Posterior vena cava (tissue), 2 donors: ENCODE results near the gene TM7SF3. TPM values are rescaled to one million over a fixed set of nuclear protein-coding genes. Genes with fewer than 3 reads are reported as not detected.
"Not testable (repeated sequence)": the region's sequence is repeated elsewhere in the genome, so short reads cannot be mapped to it uniquely, and the experiment has no call there.

Source experiments
- DNase-seq: peaks from one replicate; pipeline ENCODE4 v3.0.0-alpha.2; 2020; ENCODE audit warnings: low spot score
- intact Hi-C, 2 donors: fragments of 100-400 bp; cut with DNase I; formaldehyde crosslinking; loops; one replicate each; pipeline versions ENCODE4 v1.14.1 to v1.14.2; 2022 to 2023
- total RNA-seq, 2 donors: library from RNA; stranded (reverse); fragmentation: NEBNext Ultra II Directional; extraction: Animal tissue kit (Norgen Biotek cat#: 25700); gene quantifications; one replicate each; pipeline ENCODE4 v1.2.1, GENCODE V29; 2021
- donor health status: DM: yes; HTN: yes; CAD: no.
- donor health status: DM: yes; HTN: yes; CAD: no.

TM7SF3 gene
- total RNA-seq, 2 donors from 2014 or later: 33.4 to 43.5 TPM

DNA sequence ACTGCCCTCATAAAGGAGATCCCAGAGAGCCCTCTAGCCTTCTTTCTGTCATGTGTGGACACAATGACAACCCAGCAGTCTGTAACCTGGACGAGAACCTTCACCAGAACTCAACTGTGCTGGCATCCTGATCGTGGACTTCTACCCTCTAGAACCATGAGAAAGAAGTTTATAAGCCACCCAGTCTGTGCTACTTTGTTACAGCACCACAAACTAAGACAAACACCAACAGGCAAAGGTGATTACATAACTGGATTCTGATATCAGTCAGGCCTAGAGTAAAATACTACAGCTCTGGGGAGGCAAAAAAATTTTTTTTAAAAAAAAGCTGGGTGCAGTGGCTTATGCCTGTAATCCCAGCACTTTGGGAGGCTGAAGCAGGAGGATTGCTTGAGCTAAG, 18.5 kb downstream of the TM7SF3 start:
- intact Hi-C loops: no loop called here
- DNase-seq: no peak

DNA sequence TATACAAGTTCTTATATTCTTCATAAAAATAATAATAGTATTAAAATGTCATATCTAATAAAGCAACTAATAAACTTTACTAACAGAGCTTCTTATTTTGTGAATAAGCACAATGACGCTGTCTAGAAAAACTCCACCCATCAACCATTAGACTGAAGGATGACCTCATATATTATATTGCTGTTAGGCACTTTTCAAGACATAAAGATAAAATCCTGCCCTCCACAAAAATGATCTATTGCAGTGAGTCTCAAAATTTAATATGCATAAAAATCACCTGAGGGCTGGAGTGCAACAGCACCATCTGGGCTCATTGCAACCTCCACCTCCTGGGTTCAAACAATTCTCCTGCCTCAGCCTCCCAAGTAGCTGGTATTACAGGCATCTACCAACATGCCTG, 20.1 kb downstream of the TM7SF3 start:
- intact Hi-C loops: no loop called here
- no peak for DNase-seq

DNA sequence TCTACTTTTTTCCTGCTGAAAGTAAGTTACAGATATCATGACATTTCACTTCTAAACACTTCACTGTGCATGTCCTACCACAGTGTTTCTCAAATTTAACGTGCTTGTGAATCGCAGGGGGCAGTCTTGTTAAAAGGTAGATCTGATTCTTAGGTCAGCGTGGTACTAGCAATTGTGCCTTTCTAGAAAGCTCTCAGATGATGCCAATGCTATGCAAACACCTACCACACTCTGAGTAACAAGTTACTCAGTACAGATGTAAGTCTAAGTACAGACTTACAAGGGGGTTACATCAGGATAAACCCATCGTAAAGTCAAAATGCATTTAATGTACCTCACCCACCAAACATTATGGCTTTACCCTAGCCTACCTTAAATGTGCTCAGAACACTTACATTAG, 22.4 kb downstream of the TM7SF3 start:
- intact Hi-C loops: no loop called here
- no peak for DNase-seq

DNA sequence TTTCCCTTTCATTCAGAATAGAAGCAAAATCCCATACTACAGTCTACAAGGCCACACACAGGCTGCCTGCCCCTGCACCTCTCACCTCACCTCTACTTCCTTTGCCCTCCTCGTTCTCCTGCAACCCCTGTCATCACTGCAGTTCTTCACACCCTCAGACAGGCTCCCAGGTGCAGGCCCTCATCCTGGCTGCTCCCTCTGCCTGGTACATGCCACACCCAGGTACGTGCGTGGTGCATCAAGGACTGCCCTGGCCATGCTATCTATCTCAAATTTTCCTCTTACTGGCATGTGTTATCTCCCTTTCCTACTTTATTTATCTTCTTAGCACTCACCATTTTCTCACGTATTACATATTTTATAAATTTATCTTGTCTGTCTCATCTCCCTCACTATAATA, 24.3 kb downstream of the TM7SF3 start:
- DNase-seq: no peak
- intact Hi-C loops: no loop called here

DNA sequence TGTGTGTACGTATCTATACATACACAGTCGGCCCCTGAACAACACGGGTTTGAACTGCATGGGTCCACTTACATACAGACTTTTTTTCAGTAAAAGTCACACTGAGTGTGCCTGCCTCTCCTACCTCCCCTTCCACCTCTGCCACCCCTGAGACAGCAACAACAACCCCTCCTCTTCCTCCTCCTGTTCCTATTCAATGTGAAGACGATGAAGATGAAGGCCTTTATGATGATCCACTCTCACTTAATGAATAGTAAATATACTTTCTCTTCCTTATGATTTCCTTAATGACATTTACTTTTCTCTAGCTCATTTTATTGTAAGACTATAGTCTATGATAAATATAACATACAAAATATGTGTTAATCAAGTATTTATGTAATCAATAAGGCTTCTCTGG, 25.5 kb downstream of the TM7SF3 start:
- no peak for DNase-seq
- intact Hi-C loops: no loop called here

DNA sequence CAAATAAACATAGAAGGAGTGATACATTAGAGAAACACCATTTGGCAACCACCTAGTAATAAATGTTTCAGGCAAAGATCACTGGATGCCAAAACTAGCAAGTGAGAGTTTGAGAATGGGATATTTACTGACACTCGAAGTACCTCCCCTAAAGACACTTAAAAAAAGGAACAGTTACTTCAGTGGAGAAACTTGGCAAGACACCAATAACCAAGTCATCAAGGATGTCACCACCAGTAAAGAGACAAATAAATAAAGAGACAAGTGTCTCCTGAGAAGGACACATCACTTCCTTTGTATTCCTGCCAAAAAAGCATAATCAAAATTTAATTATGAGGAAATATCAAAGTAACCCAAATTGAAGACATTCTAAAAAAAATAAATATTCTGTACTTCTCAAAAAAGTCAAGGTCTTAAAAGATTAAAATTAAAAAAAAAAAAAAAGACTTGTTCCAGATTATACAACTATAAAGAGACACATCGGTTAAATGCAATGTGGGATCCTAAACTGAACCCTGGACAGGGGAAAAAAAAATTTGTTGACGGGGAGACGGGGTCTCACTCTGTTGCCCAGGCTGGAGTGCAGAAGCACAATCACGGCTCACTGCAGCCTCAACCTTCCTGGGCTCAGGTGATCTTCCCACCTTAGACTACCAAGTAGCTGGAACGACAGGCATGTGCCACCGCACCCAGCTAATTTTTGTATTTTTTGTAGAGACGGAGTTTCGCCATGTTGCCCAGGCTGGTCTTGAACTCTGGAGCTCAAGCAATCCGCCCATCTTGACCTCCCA, 26.4 kb downstream of the TM7SF3 start:
- intact Hi-C loops: no loop called here
- no peak for DNase-seq

DNA sequence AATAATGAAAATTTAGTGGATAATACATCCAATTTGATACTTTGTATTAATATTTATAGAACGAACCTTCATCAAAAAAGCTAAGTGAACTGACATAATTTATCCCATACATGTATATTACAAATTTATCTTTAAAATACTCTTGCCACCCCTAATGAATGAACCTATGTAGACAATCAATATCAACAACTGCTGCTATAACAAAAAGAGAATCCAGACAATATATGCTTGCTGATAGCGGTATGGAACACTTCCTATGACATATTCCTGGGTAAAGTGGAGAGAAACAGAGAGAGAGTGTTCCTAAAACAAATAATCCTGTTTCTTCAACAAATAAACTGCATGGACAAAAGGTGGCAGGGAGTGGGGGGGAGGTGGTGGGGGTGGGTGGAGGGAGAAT, 31.3 kb downstream of the TM7SF3 start:
- no peak for DNase-seq
- intact Hi-C loops: no loop called here

DNA sequence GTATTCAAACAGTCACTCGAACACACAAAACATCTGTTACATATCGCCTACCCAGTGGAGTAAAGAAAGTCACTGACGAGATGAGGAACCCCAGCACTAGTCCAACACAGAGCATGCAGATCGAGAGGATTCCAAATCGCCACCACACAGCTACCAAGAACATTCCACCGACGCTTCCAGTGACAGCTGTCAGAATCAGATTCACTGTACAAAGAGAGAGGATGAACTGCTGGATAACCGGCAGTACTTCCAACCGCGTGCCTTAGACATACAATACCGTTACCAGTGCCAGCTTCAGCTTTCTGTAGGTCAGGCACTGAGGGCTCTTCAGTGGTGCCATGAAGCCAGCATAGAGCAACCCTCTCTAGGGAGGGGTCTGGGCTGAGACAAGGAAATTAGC, 34.5 kb downstream of the TM7SF3 start:
- DNase-seq: no peak

DNA sequence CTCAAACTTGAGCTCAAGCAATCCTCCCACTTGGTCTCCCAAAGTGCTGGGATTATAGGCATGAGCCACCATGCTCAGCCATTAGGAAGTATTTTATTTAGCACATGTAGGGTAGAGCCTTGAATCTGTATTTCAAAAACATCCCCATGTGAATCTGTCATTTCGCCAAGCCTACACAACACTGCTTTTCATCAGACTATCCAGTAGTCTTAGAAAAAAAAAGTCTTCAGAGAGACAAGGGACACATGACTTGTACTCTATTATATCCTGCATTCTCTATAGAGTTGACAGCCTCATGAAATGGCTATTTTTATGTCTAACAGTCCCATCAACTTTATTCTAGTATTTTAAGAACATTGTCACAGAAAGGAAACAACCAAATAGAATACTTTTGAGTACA, 35.4 kb downstream of the TM7SF3 start:
- no peak for DNase-seq
- intact Hi-C loops: loop anchor here in 1 of 2 donors (5.0 kb wide), 1 partner anchor 76 kb away; no protein-coding TSS in a partner anchor

More for the DNA sequence above, 34.5 kb downstream of the TM7SF3 start:
- intact Hi-C loops: loop anchor here in 1 of 2 donors (5.0 kb wide), 1 partner anchor 77 kb away; no protein-coding TSS in a partner anchor

DNA sequence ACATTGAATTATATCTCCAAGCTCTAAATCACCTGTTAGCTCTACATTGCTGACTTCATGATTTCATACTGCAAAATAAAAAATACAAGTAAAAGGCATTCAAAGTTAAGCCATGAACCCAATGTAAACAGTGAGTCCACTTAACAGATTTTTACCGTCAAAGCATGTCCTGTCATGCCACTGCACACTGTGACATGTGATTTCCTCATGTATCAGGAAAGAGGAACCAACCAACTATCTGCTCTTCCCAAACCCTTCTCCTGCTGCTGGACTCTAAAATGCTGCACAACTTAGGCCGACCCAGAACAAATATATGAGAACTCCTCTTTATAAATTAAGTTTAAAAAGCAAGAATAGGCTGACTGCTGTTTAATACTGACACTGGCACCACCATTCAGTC, 37.5 kb downstream of the TM7SF3 start:
- no peak for DNase-seq
- intact Hi-C loops: loop anchor here in 1 of 2 donors (5.0 kb wide), 1 partner anchor 74 kb away; no protein-coding TSS in a partner anchor

DNA sequence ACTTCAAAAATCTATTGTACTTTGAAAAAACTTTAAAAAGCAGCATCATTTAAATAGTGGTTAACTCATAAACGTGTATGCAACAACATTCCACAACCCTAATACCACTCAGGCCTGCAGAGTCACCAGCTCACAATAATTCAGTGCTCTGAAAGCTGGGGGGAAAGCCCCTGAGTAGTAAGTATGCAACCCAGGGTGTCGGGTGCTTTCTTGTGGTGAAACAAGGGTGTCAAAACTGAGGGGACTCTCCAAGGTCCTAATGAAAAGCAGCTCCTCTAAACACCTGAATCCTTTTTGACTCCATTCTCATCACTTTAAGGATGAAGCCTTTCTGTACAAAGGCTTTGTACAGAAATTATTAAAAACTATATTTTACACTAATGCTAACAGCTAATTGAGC, 42.2 kb downstream of the TM7SF3 start:
- intact Hi-C loops: no loop called here

DNA sequence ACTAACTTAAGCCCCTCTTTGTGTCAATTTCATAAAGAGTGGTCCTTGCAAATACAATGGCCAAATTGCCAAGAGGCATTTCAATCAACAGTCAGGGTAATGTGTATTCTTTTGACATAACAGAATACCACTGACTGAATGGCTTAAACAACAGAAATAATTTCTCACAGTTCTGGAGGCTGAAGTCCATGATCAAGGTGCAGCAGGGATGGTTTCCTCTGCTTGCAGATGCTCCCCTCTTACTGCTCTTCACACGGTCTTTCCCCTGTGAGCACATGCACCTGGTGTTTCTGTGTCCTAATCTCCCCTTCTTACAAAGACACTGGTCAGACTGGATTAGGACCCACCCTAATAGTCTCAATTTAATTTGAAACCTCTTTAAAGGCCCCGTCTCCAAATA, 44.0 kb downstream of the TM7SF3 start:
- intact Hi-C loops: no loop called here
- no peak for DNase-seq

More for the DNA sequence above, 42.2 kb downstream of the TM7SF3 start:
- DNase-seq: no peak

DNA sequence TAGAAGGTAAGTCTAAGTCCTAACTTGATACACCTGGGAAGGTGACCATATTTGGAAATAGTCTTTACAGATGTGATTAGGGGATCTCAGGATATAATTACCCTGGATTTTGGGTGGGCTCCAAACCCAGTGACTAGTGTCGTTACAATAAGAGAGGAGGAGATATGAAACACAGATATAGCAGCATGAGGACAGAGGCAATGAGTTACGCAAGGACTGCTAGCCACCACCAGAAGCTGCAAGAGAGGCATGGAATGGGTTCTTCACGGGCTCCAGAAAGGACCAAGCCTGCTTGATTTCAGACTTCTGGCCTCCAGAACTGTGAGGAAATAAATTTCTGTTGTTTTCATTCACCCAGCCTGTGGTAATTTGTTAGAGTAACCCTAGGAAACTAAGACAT, 47.3 kb downstream of the TM7SF3 start:
- intact Hi-C loops: no loop called here
- DNase-seq: no peak

DNA sequence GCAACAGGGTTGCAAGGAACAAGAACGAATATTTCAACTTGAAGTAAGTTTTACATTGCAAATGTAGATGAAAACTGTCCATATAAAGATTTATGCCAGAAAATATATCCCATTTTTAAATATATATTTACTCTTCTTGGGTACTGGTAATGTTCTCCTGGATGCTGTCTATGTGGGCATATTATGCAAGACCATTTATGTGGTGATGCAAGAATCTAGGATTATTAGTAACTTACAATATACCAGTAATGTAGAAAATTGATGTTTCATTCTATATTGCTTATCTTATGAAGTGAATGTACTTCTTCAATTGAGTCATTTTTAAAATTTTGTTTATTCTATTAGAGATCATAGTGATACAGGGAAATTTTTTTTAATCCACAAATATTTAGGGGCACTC, 50.8 kb downstream of the TM7SF3 start:
- DNase-seq: no peak
- intact Hi-C loops: no loop called here

DNA sequence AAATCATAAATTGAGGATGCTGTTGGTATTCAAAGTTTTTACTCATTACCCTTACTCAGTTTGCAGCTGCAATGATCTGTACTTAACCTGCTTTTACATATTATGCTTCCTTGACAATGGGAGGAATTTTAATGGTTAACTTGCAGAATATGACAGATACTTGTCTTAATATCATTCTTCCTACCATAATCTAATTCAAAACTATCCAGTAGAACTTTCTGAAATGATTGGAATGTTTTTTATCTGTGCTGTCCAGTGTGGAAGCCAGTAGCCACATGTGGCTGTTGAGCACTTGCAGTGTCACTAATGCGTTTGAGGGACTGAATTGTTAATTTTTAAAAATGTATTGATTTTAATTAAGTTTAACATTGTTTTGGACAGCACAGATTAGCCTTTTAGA, 52.4 kb downstream of the TM7SF3 start:
- no peak for DNase-seq
- intact Hi-C loops: no loop called here

DNA sequence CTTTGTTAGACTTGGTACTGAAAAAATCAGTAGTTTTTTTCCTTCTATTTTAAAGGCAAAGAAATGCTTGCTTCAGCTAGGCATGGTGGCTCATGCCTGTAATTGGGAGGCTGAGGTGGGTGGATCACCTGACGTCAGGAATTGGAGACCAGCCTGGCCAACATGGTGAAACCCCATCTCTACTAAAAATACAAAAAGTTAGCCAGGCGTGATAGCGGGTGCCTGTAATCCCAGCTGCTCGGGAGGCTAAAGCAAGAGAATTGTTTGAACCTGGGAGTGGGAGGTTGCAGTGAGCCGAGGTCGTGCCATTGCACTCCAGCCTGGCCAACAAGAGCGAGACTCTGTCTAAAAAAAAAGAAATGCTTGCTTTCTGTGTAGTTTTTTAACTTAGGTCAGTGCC, 52.8 kb downstream of the TM7SF3 start:
- intact Hi-C loops, DNase-seq: not testable (repeated sequence)

DNA sequence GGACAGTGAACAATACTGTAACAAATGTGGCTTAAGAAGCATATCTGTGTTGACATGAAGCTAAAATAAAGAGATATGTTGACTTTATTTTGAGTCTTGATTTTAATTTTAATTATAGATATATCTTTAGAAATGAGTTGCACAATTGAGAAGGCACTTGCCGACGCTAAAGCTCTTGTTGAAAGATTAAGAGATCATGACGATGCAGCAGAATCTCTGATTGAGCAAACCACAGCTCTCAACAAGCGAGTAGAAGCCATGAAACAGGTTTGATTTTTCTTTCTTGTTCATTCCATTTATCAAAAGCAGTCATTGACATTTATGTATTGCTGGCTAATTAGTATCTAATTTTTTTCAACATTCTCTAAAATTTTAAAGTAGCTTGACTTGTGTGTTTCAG, 60.2 kb downstream of the TM7SF3 start:
- intact Hi-C loops: loop anchor here in 1 of 2 donors (10.0 kb wide), 1 partner anchor 701 kb away; no protein-coding TSS in a partner anchor
- no peak for DNase-seq

DNA sequence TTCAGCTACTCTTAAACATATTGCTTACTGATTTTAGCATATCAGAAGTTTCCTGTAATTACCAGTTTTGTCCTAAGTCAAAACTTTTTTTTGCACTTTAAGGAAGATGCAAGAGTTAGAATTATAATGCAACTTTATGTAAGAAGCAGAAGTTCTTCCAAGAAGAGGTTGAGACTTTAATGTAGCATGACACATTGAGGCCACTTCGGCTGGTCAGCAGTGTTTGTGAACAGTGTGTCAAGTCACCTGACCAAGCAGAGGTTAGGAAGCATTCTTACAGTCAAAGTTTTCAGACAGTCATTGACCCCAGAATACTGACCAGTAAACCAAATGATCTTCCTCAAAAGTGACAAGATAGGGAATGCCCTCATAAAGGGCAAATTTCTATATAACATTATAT, 60.7 kb downstream of the TM7SF3 start:
- DNase-seq: no peak
- intact Hi-C loops: loop anchor here in 1 of 2 donors (10.0 kb wide), 1 partner anchor 701 kb away; no protein-coding TSS in a partner anchor

DNA sequence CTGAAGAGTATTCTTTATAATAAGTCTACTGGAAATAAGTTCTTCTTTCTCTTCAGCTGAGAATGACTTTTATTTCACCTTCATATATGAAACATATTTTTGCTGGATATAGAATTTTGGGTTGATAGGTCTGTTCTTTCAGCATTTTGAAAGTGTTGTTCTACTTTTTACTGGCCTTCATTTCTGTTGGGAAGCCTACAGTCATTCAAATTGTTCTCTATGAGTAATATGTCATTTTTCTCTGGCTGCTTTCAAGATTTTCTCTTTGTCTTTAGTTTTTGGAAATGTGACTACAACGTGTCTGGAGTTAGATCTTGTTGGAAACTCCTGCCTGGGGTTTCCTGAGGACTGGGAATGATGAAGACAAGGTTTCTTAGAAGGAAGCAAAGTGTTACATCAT, 65.9 kb downstream of the TM7SF3 start:
- intact Hi-C loops: loop anchor here in 1 of 2 donors (10.0 kb wide), 1 partner anchor 984 kb away; no protein-coding TSS in a partner anchor
- DNase-seq: no peak

DNA sequence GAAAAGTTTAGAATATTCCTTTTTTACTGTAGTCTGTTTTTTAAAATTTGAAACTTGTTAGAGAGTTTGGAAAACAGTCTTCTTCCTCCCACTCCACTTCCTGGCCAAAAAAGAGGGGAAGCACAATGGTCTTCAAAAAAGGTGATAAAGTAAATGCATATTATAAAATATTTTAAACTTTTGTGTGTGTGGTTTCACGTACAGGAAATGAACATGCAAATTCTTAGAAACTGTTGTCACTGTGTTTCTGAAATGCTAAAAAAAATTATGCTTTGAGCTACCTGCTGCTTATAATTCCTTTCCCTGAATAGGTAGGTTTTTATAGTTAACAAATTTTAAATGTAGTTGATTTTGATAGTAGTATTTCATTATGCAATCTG, 73.0 kb downstream of the TM7SF3 start:
- no peak for DNase-seq
- intact Hi-C loops: loop anchor here in 1 of 2 donors (10.0 kb wide), 1 partner anchor 976 kb away; no protein-coding TSS in a partner anchor
